ENCODE results near the gene MAPKBP1. TPM values are rescaled to one million over a fixed set of nuclear protein-coding genes. Genes with fewer than 3 reads are reported as not detected.

The MAPKBP1 gene
- total RNA-seq, 2 donors from 2014 or later, result 9.0 to 14.6 TPM

GRCh38 chr15:41839781-41840491 lies 65.7 kb downstream of the MAPKBP1 start:
- H3K36me3 ChIP-seq, result no peaks in the 10 kb centered on the region
- H3K4me1 ChIP-seq, result no peaks in the 10 kb centered on the region
- intact Hi-C loops (cut with DNase I), result no loop called here
- H3K9ac ChIP-seq (ENCODE audit: low read depth in 2 of 2, low read length in 2 of 2), result no peak overlapping the region
- H3K27ac ChIP-seq, result no peak overlapping the region
- DNase-seq, result no peak
- TF ChIP-seq CTCF (IDR thresholded peaks at IDR 0.05), result no peak
- H3K4me3 ChIP-seq, result no peak overlapping the region
- H3K27me3 ChIP-seq, result no peaks in the 10 kb centered on the region
- H3K9me3 ChIP-seq, result no peaks in the 10 kb centered on the region

- Histone ChIP-seq H3K4me1 (no peaks in the 10 kb centered on the region), H3K4me3 (no peak overlapping the region), H3K36me3 (no peaks in the 10 kb centered on the region), H3K27ac (no peak overlapping the region), H3K9me3 (no peaks in the 10 kb centered on the region), H3K9ac (ENCODE audit: low read depth in 2 of 2, low read length in 2 of 2) (no peak overlapping the region), H3K27me3 (no peaks in the 10 kb centered on the region)
- intact Hi-C loops (cut with DNase I), result no loop called here
- DNase-seq, result no peak
- no peak for TF ChIP-seq CTCF (IDR thresholded peaks at IDR 0.05)
Observed at GRCh38 chr15:41840673-41841072, 66.4 kb downstream of the MAPKBP1 start.

GRCh38 chr15:41841131-41841530 lies 66.8 kb downstream of the MAPKBP1 start:
- no peaks in the 10 kb centered on the region for H3K36me3 ChIP-seq

GRCh38 chr15:41842229-41842628 lies 67.9 kb downstream of the MAPKBP1 start:
- no peaks in the 10 kb centered on the region for H3K4me1 ChIP-seq
- TF ChIP-seq CTCF (IDR thresholded peaks at IDR 0.05), result no peak
- H3K27me3 ChIP-seq, result no peaks in the 10 kb centered on the region
- intact Hi-C loops (cut with DNase I), result no loop called here
- no peak overlapping the region for H3K27ac ChIP-seq
- H3K9ac ChIP-seq (ENCODE audit: low read depth in 2 of 2, low read length in 2 of 2), result no peak overlapping the region
- peak; percentile 55 for DNase-seq
- no peak overlapping the region for H3K4me3 ChIP-seq
- H3K36me3 ChIP-seq, result peaks cover 7% of the 10 kb centered on the region
- H3K9me3 ChIP-seq, result no peaks in the 10 kb centered on the region

More at GRCh38 chr15:41841131-41841530, 66.8 kb downstream of the MAPKBP1 start:
- DNase-seq, result no peak
- Histone ChIP-seq H3K27me3 (no peaks in the 10 kb centered on the region), H3K4me1 (no peaks in the 10 kb centered on the region), H3K27ac (no peak overlapping the region), H3K9me3 (no peaks in the 10 kb centered on the region), H3K4me3 (no peak overlapping the region), H3K9ac (ENCODE audit: low read depth in 2 of 2, low read length in 2 of 2) (no peak overlapping the region)
- no peak for TF ChIP-seq CTCF (IDR thresholded peaks at IDR 0.05)
- intact Hi-C loops (cut with DNase I), result no loop called here

GRCh38 chr15:41843571-41843970 lies 69.3 kb downstream of the MAPKBP1 start:
- Histone ChIP-seq H3K4me1 (no peaks in the 10 kb centered on the region), H3K4me3 (no peak overlapping the region), H3K27me3 (no peaks in the 10 kb centered on the region), H3K36me3 (peaks cover 7% of the 10 kb centered on the region), H3K9me3 (no peaks in the 10 kb centered on the region), H3K9ac (ENCODE audit: low read depth in 2 of 2, low read length in 2 of 2) (no peak overlapping the region), H3K27ac (no peak overlapping the region)
- DNase-seq, result no peak
- intact Hi-C loops (cut with DNase I), result no loop called here
- TF ChIP-seq CTCF (IDR thresholded peaks at IDR 0.05), result no peak
